GM18508 (cell line): ENCODE results near the gene L3MBTL4.

Experiments used
- ATAC-seq: cut with Tn5 transposase; IDR thresholded peaks from one replicate; pipeline ENCODE4 v1.9.1; 2021; ENCODE audit warnings: moderate number of reproducible peaks; ENCODE audit not compliant: insufficient read depth, unreplicated experiment

The L3MBTL4 gene

DNA sequence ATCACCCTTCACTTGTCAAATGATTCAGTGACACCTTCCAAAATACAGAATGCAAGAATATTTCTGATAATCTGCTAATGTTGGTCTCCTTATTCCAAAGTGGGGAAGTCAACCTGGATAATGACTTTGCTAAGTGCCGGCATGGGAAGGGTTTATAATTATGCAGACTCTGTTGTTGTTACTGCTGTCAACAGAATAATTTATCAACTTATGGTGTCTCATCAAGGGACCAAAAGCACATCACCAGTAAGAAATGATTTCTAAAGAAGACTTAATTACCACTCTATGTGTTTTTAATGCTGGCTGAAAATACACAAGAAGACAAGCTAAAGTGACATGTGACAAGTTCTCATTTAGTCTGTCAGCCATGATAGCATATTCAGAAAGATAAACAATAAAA, 403.8 kb downstream of the L3MBTL4 start:
- no peak for ATAC-seq

DNA sequence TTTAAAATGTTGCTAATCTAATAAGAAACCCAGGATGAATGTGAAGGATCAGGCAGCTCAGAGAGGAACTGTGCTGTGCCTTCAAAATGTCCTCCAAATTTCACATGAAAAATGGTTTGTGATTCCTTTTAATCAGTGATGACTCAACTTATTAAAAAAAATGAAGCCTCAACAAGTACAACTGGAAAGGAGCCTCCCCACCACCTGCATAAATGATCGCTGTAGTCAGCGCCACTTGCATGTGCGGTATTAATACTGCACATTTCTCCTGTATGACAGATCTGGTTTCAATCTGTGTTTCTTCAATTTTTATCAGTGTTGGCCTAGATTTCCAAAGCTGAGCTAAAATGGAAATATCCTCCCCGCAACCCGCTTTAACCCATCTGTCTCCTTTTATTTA, 404.4 kb downstream of the L3MBTL4 start:
- ATAC-seq: no peak

DNA sequence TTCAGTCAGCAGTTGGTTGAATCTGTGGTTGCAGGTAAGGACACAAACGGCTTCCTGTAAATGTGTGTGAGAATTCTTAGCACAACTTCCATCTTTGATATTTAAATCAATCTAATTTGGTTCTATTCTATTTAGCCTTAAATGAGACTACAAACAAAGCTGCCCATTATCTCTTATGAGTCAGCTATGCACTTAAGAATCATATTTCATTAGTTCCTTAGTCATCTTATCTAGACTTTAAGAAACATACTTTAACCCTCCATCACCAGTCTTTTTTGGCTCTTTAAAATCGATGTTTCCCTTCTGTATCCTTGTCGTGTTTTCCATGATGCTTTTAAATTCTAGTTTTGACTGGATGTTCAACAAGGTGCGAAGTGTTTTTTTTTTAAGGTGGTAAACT, 405.0 kb downstream of the L3MBTL4 start:
- ATAC-seq: no peak

DNA sequence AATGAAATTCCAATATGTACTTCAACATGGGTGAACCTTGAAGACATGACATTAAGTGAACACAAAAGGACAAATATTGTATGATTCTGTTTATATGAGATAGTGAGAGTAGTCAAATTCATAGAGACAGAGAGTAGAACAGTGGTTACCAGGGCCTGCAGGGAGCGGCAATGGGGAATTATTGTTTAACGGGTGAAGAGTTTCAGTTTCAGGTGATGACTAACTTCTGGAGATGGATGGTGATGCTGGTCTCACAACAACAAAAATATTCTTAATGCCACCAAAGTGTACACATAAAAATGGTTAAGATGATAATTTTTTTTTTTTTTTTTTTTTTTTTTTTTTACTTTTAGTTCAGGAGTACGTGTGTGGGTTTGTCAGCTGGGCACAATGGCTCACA, 410.0 kb downstream of the L3MBTL4 start:
- peak; percentile 97 for ATAC-seq

DNA sequence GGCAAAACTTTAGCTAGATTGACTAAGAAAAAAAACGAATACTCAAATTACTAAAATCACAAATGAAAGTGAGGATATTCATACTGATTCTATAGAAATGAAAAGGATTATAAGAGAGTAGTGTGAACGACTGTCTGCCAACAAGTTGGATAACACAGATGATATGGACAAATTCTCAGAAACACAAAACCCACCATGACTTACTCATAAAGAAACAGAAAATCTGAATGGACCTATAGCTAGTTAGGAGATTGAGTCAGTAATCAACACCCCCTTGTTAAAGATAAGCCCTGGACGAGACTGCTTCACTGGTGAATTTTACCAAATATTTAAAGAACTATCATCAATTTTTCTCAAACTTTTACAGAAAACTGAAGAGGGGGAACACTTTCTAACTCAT, 410.6 kb downstream of the L3MBTL4 start:
- peak; percentile 47 for ATAC-seq

DNA sequence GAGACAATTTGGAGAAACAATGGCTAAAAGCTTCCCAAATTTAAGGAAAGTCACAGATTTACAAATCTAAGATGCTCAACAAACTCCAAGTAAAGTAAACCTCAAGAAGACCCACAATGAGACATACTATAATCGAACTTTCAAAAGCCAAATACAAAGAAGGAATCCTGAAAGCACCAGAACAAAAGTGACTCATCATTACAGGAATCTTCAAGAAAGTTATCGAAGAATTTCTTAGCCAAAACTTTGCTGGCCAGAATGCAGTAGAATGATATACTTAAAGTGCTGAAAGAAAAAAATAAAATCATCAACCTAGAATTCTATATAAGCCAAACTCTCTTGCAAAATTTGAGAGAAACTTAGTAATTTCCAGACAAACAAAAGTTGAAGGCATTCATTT, 412.8 kb downstream of the L3MBTL4 start:
- no peak for ATAC-seq

DNA sequence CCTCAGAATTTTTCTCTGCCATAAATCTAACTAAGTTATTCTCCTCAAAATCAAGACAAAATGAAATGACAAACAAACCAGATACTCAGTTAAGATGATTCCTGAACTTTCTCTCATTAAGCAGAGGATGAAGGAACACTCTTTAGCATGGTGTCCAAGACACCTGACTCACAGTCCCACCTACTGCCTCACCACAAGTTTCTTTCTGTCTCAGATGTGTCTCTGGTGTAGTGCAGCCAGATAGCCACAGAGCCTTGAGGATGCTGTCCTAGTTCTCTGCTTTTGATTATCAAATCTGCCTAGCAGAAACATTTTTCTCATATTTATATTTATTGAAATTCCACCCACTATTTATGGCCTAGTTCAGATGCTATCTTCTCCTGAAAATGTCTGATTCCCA, 415.8 kb downstream of the L3MBTL4 start:
- ATAC-seq: peak; percentile 89

DNA sequence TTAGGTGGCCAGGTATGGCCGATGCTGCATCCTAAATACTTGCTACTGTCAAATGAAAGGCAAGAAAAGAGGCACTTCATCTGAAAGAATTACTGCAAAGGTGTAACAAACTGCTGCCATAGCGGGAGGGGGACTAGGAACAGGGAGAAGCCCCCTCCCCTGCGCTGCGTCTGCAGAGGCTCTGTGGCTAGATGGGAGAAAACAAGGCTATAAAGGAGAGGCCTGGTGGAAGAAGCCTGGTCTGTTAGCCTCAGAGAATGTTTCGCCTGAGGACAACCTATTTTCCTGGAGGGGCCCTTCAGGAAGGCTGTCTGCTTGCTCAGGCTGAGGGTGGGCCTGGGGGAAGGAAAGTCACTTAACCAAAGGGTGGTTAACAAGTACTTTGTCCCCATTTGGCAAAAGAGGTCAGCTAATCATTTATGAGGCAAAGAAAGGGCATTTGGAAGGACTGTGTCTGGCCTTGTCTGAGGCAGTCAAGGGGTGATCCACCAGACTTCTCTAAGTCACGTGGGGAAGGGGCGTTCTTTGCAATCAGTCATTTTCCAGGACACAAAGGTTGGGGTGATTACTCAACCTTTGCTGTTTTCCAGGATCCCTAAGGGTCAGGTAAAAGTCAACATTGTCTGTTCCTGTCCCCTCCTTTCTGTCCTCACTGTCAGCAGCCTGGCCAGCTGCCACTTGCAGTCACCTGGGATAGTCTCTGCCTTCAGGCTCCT, 416.4 kb downstream of the L3MBTL4 start:
- ATAC-seq: peak; percentile 20

DNA sequence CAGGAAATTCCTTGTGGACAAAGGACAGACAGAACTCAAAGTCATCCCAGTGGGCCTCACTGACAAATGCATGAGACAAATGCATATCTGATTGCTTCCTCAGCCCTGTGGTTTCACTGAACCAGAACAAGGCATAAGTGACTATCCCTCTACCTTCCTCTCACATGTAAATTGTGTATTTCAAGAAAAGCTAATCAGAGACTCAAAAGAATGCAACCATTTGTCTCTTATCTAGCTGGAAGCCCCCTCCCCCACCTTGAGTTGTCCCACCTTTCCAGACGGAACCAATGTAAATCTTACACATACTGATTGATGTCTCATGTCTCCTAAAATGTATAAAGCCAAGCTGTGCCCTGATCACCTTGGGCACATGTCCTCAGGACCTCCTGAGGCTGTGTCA, 417.4 kb downstream of the L3MBTL4 start:
- ATAC-seq: no peak

DNA sequence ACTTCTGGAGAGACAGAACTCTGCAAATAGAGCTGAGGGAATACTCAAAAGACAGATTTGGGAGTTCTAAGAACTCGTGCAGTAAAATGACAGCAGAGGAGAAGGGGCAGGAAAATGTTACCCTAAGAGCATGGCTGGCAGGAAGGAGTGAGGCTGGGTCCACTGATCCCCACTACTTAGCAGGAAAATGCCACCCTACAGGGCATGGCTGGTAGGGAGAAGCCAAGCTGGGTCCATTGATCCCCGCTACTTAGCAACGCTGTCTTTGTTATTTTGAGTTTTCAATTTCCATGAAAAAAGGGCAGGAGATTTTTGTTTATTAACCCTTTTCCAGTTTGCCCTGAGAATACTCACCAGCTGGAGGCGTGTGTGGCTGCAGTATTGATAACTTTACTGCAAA, 419.1 kb downstream of the L3MBTL4 start:
- no peak for ATAC-seq

DNA sequence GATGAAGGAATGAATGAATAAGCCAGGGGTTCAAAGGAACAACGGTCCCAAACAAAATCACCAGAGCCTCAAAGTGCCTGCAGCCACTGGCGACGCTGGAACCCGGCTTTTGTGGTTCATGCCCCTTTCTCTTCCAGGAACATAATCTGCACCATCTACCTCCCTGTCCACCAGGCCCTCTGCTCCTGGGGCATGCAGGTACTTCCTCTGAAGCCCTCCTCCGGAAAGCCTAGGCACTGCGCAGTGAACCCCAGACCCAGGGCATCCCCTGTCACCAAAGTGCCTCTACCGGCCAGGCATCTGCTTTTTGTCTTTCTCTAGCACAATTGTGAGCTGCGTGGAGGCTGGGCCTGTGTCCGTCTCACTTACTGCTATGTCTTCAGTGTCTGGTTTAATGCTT, 420.8 kb downstream of the L3MBTL4 start:
- no peak for ATAC-seq

DNA sequence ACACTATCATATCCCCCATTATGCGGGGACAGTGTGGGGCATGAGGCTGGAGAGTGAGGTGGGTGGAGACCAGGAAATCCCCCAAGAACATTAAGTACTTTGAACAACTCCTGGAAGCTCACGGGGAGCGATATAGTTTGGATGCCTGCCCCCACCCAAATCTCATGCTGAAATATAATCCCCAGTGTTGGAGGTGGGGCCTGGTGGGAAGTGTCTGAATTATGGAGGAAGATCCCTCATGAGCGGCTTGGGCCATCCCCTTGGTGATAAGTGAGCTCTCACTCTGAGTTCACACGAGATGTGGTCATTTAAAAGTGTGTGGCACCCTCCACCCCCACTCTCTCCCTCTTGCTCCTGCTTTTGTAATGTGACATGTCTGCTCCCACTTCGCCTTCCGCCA, 422.3 kb downstream of the L3MBTL4 start:
- no peak for ATAC-seq

DNA sequence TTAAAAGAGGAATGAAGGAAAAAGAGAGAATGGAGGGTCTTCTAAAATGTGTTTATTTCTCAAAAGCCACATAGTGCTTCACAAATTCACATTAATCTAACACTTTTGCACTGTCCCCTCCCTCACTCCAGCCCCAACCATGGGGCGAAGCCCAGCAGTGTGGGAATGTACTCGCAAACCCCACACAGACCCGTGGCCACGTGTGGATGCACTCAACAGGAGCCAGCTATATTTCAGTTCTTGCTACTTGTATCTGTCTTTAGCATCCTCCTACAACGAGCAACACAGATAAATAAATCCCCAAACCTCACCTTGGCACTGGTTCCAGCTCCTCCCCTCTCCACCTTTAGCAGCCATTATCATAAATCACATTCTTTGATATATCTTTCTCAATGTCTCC, 427.5 kb downstream of the L3MBTL4 start:
- ATAC-seq: no peak

DNA sequence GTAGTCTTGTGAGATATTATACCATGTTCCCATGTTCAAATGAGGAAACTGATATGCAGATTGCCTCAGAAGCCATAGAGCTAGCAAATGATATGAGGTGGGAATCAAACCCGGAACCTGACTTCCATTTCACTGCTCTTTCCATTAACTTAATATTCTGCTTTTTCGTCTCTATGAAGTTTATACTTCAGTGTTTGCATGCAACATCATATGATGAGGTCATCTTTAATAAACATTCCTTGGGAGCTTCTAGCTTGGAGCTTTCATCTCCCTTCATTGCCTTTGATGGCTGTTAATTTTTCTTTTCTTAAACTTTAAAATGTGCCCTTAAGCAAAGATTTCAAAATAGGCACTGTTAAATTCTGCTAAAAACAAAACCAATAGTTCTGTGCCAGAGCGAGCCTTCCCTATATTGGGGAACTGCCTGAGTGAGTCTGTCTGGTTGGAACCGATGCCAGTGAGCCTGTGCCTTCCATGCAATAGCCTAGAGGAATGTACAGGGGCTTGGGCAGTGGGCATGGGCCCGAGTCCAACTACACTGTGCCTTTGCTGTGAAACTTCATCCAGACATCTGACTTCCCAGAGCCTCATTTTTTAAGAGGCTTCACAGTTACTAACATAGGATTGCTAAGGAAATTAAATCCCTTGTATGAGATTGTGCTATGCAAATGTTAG, 428.3 kb downstream of the L3MBTL4 start:
- ATAC-seq: no peak

DNA sequence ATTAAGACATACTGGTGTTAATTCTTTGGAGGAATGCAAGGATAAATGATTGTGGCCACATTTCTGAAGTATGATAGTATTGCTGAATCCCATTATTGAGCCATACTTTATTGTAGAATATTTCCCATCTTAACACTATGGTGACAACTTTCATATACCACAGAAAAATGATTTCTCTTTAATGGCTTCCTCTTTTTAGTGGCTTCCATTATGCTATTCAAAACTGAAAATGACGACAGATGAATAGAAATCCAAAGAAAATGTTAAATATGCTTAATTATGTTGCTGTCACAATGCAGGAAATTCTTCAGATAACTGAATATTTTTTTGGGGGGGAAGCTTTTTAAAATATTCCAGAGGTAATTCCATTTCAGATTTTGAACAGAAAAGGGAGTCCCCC, 430.5 kb downstream of the L3MBTL4 start:
- ATAC-seq: no peak

DNA sequence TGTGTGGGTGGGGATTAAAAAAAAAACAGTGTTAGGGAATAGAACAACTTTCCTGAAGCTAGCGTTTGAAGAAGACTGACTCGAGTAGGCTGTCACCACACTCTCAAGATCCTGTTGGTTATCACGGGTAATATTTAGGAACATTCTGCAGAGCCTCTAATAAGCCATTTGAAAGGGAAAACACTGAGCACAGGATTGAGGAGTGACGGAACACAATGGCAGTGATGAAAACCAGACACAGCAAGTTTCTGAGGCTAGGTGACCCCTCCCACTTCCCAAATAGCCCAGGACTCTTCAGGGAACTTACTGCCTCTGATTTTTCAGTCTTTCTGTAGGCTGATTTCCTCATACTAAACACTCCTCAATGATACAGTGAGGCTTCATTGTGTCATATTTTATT, 431.2 kb downstream of the L3MBTL4 start:
- no peak for ATAC-seq

DNA sequence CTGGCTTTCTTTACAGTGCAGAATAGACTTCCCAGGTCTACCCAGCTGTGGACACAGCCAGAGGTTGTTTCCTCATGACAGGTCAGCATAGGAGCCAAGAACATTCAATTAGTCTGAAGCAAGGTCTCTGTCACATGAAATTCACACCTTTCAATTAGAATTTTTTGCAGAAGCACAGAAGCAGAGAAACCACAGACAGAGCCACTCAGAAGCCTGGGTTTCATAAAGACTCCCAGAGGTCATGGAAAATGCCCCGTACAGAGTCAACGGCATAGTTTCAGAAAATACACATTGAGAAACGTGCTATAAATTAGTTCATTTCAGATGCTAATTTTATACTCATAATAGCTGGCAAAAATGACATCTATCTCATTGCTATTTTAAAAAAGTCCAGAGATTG, 432.4 kb downstream of the L3MBTL4 start:
- peak; percentile 29 for ATAC-seq

DNA sequence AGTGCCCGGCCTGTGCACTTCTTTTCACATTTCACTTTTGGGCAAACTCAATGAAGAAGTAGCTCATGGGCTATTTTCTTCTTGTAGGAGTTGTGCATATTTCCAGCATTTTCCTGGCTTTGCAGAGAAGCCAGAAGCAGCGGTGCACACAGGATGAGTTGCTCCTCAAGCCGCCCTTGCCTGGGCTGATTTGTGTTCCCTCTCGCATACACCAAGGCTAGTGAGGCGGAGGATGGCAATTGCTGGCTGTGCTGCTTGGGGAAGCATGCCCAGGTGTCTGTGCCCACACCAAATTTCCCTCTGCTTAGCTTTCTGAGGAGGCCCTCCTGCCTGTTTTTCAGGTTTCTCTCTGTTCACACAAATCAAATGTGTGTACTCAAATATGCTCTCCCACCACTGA, 434.0 kb downstream of the L3MBTL4 start:
- no peak for ATAC-seq

DNA sequence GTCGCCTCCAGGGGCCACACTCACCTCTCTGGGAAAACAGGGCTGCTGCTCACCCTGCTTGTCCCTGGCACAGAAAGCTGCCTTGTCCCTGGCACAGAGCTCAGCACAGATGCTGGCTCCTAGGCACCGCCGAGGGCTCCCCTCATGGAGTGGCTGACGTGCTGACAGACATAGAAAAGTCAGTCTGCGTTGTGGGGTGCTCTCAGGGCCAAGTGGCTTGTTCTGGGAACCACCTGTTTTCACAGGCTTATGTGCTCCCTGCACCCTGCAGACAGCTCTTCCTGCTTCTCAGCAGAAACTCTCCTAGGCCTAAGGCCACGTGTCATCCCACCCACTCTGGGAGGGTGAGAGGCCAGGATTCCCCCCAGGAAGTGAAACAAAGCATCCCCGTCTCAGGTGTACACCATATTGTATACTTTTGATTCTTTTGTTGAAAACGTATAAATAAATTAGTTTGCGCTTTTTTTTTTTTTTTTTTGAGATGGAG, 434.7 kb downstream of the L3MBTL4 start:
- peak; percentile 54 for ATAC-seq

DNA sequence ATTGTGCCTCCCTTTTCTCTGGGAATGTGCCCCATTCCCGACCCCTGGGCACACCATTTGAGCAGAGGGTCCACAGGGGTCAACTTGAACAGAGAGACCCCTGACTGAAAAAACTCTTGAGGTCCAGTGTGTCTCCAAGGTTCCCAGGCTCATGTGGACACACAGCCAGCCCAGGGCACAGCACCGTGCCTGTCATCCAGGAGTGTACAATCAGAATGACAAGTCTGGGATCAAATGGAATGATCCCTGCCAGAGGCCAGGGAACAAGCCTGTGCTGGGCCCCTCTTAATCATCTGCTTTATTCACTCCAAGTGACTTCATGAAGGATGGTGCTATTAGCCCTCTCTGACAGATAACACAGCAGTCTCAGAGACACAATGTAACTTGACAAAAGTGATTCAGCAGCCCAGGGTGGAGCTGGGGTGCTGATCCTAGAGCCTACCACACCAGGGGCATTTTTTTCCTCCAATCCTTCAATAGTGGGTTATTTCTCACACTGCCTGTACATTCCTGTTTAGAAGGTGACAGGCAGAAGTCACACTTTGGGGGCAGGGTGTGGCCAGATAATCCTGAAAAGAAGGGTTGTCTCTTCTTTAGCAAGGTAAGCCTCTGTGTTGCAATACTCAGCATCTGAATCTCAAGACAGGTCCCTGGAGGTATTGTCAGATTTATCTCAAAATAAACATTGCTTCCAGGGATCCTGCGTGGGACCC, 435.4 kb downstream of the L3MBTL4 start:
- ATAC-seq: no peak

DNA sequence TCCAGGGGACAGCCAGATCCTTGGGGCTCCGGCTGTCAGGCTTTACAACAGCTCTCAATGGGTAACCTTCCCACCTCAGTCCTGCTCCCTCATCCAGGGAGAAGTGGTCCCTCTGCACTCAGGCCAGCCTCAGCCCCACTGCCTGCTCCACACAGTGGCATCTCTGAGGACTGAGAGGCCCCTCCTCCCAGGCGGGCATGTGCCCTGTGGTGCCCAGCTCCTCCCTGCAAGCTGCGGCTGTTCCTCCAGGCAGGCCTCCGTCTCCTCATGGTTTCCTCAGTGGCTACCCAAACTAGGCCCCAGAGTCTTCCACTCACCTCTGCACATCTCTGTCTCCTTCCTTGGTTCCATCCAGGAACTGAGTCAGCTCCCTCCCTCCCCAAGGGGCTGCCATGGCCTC, 437.7 kb downstream of the L3MBTL4 start:
- no peak for ATAC-seq
